Measurements from ENCODE around the gene ABCD1.
"Not testable (repeated sequence)": the region's sequence is repeated elsewhere in the genome, so short reads cannot be mapped to it uniquely, and the experiment has no call there.

The ABCD1 gene

DNA sequence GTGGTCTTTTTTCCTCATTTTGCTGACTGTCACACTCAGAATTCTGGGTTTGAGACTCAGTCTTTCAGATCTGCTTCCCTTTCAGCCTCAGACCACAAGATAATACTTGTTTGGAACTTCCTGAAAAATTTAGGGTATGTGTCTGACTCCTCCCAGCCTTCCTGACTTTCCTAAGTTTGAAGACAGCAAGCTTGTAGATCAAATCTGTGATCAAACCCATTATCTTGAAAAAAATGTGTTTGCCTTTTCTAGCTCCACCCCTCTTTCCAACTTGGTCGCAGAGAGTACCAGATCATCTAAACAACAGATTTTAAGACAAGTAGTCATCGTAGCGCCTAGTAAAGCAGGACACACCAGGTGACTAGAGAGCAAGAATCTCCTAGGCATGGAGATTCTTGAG lies 10.4 kb upstream of the ABCD1 start:
- FAIRE-seq = no peak

DNA sequence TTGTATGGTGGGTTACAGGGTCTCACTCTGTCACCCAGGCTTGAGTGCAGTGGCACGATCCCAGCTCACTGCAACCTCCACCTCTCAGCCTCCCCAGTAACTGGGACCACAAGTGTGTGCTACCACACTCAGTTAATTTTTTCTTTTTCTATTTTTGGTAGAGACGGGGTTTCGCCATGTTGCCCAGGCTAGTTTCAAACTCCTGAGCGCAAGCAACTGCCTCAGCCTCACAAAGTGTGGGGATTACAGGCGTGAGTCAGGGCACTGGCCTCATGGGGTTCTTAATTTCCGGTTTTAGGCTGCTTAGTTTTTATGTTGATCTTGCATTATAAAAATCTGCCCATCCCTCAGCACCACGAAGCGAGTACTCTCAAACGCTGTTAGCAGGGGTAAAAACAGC lies 7.2 kb upstream of the ABCD1 start:
- FAIRE-seq = no peak

DNA sequence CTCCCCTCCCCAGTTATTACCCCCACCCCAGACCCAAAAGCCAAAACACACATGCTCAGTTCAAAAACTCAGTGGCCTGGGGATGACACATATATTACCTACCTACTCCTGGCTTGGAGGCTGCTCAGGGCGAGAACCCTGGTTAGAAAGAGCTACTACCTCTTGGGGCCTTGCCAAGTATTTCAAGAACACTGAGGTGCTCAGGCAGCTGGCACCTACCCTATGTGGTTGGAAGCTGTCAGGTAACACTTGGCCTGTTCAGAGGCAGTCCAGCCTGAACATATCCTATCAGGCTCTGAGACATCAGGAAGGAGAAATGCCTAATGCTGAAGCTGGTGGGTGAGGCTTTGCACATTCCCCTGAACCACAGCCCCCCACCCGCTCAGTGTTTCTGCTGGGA lies 5.4 kb upstream of the ABCD1 start:
- FAIRE-seq = no peak

DNA sequence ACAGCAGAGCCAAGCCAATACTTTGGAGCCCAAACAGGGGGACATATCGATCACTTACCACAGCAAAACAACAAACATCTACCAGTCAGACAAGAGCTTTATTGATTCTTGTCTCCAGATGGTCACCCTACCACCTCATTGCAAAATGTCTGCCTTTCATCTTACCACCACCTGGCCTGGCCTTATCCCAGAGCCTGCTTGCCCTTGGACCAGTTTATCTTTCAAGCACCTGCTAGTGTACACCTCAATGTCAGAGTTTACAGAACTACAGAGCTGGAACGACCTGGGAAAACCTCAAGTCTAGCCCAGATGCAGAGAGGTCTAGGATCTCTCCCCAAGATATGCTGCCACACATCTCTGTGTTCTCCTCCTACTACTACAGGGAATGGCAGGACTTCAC lies 5.0 kb upstream of the ABCD1 start:
- no peak for FAIRE-seq

GRCh38 chrX:153722704-153723350 lies 1.8 kb upstream of the ABCD1 start:
- FAIRE-seq = no peak

DNA sequence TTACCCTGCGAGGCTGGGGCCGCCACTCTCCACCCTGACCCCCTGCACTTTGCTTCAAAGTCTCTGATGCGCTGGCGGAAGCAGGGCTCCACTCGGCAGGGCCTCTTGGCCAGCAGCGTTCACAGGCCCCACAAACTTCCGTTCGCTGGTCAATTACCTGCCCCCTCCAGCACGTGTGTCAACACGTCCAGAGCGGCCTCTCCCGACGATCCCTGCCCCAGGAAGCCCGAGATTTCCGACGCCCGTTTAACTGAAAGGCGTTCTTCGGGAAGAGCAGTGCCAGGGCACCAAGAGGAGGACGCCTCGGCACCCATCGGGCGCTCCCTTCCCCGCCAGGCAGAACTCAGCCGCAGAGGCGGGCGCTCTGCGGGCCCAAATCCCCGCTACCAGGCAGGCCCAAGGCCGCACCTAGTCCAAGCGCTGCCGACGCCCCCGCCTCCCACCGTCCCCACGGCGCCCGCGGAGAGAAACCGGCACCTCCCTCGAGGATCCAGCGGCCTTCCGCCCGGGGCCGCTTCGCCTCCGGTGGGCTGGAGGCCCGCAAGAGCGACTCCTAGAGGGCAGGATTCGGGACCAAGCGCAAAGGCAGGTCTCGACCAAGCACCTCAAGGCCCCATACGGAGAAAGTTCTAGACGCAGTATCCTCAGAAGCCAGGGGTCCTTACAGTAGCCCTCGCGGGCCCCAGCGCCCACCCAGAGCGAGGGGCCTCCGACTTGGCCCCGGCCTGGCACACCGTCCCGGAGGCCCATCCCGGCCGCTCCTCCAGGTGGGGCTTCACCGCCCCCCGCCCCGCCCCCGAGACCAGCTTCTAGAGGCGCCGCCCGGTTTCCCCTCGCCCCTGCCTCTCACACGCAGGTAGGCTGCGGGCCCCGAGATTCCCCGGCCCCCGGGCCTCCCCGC lies 1.1 kb upstream of the ABCD1 start:
- no peak for FAIRE-seq

GRCh38 chrX:153725039-153725831 lies 579 bp downstream of the ABCD1 start:
- no peak for FAIRE-seq

DNA sequence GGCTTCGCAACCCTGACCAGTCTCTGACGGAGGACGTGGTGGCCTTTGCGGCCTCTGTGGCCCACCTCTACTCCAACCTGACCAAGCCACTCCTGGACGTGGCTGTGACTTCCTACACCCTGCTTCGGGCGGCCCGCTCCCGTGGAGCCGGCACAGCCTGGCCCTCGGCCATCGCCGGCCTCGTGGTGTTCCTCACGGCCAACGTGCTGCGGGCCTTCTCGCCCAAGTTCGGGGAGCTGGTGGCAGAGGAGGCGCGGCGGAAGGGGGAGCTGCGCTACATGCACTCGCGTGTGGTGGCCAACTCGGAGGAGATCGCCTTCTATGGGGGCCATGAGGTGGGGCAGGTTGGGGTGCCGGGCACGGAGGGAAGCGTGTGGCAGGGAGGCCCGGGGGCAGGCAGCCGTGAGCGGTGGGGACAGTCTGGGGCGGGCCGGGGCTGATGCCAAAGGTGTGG lies 1.2 kb downstream of the ABCD1 start:
- FAIRE-seq = no peak

DNA sequence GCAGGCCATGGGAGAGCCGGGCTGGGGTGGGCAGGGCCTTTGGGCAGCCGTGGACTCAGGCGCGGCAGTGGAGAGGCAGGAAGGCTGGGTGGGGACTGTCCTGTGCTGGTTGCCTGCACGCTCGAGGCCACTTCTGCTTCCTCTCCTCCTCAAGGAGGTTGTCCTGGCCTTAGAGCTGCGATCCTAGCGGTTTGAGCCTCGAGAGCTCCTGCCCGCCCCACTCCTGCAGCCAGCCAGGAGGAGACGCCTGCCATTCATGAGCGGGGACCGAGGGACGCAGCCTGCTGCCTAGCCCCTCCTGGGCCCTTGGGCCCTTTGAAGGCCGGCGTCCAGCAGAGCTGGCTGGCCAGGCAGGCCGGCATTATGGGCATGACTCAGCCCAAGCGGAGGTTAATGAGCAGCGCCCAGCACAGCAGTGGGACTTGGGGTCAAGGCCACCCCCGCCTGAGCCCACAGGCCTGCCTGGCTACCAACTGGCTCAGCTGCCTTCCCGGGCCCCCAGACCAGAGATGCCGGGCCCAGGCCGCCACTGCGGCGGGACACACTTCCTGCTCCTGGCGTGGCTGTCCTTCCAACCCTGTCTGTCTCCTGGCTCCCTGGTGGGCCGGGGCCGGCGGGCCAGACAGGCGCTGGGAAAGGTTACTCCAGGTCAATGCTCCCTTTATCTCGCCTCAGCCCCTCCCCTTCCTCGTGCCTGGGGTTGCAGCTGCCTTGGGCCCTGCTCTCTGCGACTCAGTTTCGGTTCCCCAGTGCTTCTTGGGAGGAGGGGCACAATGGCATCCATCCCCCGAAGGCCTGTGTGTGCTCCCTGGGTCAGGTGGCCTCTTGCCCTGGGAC lies 1.8 kb downstream of the ABCD1 start:
- no peak for FAIRE-seq

DNA sequence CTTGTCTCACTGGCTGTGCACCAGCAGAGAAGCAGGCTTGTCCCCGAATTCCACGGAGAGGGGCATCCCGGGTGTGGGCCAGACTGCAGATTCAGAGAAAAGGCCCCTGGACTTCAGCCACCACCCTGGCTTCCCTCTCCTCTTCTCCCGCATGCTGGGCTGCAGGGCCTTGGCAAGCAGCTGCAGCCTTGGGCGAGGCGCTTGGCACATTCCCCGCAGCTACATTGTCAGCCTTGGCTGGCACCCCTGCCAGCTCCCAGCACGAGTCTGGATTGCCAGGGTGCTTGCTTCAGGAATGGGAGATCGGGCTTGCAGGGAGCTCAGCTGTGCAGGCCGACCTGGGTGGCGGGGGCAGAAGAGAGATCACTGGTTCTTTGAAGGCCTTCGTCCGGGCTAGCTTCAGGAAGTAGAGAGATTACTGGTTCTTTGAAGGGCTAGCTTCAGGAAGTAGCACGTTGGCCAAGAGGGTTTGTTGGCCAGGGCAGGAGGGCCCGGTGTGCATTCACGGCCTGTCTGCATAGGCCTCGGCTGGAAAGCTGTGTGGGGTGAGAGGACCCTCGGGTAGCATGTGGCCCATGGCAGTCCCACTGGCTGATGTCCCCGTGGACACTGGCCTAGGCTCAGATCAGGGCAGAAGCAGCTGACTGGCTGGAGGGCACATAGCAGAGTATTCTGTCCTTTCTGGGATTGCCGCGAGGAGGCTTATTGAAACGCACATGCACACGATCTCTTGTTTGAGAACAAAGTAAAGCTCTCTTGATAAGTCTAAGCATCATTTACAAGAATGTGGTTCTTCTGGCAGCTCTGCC lies 2.7 kb downstream of the ABCD1 start:
- FAIRE-seq = no peak

DNA sequence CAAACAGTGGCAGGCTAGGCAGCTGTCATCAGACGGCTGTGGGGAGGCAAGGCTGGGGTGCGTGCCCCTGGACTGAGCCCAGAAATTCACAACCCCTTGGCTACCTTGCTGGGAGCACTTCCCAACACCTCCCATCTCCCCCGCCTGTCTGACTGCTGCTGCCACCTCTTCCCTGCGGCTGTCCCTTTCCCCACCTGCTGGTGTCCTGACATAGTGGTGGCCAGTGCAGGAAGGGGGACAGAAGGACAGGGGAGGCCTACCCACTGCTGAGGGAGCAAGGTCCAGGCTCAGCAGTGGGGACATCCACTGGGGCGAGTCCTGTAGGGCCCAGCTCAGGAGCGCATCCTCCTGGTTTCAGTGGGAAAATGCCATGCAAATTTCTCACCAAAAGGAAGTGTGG lies 3.4 kb downstream of the ABCD1 start:
- FAIRE-seq = no peak

GRCh38 chrX:153728951-153729631 lies 4.4 kb downstream of the ABCD1 start:
- no peak for FAIRE-seq

DNA sequence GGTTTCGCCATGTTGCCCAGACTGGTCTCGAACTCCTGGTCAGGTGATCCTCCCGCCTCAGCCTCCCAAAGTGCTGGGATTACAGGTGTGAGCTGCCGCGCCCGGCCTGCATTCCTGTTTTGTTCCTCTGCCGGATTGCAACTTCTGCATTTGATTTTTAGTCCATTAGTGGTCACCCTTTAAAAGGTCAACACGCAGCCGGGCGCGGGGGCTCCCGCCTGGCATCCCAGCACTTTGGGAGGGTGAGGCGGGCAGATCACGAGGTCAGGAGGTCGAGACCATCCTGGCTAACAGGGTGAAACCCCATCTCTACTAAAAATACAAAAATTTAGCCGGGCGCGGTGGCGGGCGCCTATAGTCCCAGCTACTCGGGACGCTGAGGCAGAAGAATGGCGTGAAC lies 5.5 kb downstream of the ABCD1 start:
- not testable (repeated sequence) for FAIRE-seq

DNA sequence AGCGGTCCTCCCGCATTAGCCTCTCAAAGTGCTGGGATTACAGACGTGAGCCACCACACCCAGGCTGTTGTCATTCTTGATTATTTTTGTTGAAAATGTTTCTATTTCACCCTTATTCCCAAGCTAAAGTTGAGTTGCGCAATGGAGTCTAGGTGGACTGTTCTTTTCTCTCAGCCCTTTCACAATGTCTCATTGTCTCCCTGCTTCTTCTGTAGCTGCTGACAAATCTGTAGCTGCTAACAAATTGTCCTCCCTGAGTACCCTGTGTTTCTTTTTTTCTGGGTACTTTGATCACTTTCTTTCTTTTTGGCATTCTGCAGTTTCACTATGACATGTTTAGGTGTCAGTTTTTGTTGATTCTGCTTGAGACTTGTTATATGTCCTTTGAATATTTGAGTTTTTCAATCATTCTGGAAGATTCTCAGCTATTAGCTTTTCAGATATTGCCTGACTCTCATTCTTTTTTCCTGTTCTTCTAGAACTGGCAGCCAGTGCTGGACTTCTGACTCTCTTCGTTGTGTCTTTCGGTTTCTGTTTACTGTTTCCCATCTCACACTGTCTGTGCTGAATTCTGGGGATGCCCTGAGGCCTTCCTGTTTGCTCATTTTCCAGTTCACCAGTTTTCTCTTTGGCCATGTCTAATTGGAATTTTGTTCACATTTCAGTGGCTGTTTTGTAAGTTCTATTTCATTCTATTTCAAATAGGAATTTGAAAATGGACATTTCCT lies 6.6 kb downstream of the ABCD1 start:
- no peak for FAIRE-seq

DNA sequence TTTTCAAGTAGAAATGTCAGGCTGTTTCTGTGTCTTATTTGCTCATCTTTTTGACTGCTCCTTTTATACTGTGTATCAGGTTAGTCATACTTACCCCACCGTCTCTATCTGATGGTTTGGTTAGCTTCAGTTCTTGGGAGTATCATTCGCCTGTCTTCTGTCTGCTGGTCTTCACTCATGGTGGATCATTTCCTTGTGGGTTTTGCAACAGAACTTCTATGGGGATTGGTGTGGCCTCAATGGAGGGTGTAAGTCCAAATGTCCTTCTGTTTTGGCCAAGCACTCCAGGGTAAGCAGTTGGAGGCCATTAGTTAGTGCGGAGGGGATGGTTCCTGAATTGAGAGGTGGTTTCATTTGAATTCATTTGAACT lies 7.2 kb downstream of the ABCD1 start:
- FAIRE-seq = no peak

DNA sequence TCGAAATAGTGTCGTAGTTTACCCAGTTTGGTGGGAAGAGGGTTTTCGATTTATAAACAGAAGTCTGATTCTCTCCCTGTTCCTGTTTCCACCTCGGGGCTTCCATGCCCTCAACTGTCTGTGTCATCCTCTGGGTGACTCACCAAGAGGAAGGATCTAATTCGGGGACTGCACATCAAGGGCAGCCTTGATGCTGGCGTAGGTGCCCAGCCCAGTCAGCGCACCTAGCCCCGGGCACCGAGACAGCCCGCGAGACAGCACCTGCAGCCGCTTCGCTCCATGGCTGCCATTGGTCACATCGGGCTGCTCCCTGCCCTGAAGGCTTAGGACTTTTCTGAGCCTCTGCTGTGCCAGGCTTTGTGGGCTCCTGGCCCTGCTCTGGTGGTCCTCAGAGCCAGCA lies 7.7 kb downstream of the ABCD1 start:
- FAIRE-seq = no peak

DNA sequence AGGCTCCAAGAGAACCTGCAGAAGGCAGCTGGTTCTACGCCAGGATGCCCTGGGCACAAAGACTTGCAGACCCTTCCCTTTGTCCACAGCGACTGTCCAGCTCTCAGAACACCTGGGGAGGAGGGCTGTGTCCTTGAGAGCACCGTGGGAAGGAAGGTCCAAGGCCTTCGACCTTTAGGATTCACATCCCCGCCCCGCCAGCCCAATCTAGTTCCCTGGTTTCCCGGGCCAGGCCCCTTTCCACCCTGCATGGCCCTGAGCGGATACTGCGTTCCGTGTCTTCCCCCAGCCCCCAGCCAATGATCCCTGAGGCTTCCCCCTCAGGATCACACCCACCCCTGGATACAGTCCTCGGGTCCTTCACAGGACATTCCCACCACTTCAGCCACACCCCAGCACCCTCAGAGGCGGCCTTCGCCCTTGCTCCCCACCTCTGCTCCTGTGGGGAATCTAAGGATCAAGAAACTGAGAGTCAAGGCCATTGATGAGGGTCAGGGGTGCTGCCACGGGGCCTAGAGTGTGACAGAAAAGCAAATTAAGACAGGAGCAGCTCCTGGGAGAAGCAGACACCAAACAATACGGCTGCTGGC lies 9.1 kb downstream of the ABCD1 start:
- FAIRE-seq = no peak

DNA sequence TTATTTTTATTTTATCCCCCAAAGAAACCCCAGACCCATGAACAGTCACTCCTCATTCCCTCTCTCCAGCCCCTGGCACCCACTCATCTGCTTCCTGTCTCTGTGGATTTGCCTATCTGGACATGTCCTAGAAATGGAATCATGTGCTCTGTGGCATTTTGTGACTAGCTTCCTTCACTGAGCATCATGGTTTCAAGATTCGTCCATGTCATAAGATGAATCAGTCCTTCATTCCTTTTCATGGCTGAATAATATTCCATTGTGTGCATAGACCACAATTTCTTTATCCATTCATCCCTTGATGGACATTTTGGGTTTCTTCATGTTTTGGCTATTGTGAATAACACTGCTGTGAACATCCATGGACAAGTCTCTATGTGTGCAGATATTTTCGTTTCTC lies 10.2 kb downstream of the ABCD1 start:
- no peak for FAIRE-seq

- FAIRE-seq = no peak
Observed at GRCh38 chrX:153735274-153735673, 10.6 kb downstream of the ABCD1 start.
